ENCODE results near the gene TFEB.

TFEB gene

DNA sequence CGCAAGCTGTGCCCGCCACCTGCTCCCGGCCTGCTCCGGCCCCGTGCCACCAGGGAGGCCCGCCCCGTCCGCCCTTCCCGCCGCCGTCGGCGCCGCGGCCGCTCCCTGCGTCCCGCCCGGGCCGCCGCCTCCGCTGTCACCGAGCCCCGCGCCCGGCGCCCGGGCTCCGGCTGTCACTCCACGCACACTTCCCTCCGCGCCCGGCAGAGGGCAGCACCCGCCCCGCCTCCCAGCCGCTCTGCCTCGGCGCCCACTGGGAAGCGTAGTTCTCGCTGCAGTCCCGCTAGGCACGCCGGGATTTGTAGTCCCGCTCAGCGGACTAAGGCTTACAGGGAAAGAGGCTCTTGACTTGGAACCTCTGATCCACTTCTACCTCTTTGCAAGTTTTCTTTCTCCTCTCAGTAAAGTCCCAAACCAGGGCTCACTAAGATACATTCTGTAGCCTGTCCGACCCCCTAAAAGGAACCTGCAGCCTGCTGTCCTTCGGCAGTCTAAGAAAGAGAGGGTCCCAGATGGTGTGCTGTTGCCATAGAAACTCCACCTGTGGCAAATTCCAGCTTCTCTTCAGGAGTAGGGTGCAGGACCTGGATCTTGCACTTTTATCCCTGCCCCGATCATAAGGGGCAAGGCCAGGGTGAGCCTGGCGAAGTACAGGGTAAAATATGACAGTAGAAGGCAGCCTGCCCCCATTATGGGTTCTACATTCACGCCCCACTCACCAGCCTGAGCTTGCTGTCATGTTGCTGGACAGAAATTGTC, at the start of gene TFEB:
TSS of gene TFEB (minus strand) at position 182 of the 759 bp plus-strand sequence. CDS start 44,395 bp downstream, outside the sequence.
- peak; percentile 87 to 91 for DNase-seq (ENCODE audit: low read depth in 2 of 2)

DNA sequence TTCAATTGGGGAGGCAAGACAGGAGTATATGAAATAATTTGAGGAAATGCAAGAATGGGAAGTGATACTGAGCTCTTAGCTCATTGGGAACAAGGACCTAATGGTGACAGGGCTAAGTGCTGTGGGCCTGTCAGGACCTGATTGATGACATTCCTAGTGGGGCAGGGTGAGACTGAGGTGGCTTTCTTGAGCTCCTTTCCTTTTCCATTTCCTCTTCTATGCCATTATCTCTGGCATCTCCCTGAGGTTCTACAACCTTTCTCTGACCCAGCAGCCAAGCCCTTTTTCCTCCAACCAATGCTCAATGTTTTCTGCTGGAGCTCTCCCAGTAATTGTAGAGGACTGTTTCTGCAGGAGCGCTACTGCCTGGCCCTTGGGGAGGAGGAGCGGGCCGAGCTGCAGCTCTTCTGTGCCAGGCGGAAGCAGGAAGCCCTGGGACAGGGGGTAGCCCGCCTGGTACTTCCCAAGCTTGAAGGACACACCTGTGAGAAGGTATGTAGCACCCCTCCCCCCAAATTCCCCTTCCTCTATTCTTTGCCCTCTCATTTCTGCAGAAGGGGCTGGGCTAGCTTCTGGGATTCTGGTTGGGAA, 49.3 kb upstream of the TFEB start:
- no peak for DNase-seq (ENCODE audit: low read depth in 2 of 2)

DNA sequence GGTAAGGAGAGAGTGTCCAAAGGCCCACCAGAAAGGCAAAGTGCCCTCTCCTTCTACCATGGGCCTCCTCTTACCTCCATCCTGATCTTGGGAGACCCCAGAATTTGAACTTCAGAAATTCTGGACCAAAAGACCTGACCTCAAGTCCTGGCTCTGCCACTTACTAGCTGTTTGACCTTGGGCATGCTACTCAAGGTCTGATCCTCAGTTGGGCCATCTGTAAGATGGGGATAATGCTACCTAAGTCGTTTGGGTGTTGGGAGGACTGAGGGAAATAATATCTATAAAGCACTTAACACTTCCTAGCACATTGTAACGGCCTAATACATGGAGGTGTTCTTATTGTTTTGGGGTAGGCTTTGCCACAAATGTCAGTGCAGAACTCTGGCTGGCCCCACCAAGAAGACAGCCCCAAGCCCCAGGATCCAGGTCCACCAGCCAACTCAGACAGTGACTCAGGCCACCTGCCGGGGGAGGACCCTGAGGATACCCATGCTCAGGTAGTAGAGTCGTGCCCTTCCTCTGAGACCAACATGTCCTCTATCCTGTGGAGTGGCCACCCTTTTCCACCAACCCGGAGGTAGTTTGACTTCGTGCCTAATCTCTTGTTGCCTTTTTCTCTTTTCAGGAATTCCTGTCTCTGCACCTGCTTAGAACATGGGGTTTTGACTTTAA, 47.8 kb upstream of the TFEB start:
- no peak for DNase-seq (ENCODE audit: low read depth in 2 of 2)

DNA sequence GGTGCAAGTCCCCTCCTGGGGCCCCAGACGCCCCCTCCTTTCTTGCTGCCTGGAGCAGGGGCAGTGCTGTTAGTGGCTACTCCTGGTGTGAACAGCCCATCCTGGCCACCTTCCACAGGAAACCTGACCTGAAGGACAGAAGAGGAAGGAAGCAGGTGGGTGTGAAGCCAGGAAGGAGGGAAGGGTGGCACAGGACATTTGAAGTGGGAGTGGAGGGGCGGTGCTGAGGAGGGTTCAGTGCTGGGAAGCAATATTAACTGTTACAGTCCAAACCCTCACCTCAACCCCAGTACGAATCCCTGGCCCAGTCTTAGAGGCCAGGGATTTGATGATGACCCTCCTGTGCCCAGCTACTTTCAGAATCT, 45.9 kb upstream of the TFEB start:
- DNase-seq (ENCODE audit: low read depth in 2 of 2): no peak

DNA sequence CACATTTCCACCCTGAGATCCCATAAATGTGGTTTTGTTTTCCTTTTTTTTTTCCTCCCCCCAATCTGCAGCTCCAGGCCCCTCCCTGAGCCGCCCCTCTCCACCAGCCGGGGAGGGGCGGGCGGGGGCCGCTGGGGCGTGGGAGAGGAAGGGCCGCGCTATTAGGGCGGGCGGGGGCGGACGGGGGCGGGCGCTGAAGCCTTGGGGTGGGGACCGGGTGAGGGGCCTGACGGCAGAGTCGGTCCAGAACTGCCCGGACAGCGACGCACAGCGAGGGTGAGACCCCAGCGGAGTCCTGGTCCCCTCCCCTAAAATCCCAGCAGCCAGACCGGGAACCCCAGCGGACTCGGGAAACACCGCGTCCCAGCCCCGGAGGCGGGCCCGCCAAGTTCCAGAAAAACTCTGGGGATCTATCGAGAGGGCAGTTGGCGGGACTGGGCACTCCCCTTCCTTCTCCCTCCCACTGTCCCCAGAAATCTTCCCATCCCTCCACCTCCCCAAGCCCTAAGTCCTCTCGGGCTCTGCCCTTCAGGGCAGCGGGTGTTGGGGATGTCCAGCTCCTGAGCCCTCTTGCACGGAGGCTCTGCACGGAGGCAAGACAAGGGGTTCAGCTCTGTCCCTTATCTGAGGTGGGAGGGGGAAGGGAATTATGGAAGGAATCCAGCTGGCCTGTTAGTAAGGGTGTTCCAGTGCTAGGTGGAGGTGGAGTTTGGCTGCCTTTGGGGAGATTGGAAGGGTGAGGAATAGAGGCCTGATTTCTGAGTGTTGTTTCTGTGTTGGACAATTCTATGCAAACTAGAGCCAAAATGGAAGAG, 45.4 kb upstream of the TFEB start, which contains the start of gene PRICKLE4:
TSS of gene PRICKLE4 (plus strand) at position 232 of the 815 bp plus-strand sequence. CDS start 2,692 bp downstream, outside the sequence.
- no peak for DNase-seq (ENCODE audit: low read depth in 2 of 2)

DNA sequence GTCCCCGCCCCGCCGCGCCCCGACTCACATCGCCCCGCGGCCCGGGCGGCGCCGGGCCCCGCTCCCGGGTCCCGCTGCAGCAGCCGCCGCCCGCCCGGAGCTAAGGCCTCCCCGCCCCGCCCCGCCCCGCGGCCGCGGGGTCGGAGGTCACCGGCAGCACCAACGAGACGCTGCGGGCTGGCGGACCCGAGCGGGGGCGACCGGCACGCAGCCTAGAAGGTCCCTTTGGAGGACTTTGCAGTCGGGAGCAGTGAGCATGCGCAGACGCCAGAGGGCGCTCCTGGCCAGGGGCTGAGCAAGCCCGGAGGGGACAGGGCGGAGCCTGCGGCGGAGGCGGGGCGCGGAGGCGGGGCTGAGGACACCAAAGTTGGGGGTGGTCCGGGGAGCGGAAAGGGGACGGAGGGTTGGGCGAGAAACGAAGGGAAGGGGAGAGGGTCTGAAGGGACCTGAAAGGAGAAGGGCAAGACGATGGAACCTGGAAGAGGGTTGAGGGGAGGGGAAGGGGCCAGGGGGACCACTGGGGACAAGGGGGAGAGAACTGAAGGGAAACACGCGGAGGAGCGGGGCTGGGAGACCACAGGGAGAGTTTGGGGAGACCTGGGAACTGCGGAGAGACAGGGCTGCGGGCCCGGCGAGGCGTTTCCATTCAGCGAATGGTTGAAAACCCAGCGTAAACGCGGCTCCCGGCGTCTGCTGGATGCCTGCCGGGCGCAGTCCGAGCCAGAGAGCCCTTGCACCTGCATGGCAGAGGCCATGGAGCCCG, 44.6 kb upstream of the TFEB start, which contains the start of gene FRS3:
TSS of gene FRS3 (minus strand) at position 113 of the 763 bp plus-strand sequence. CDS start 2,913 bp downstream, outside the sequence.
- peak; percentile 99 to 100 for DNase-seq (ENCODE audit: low read depth in 2 of 2)

DNA sequence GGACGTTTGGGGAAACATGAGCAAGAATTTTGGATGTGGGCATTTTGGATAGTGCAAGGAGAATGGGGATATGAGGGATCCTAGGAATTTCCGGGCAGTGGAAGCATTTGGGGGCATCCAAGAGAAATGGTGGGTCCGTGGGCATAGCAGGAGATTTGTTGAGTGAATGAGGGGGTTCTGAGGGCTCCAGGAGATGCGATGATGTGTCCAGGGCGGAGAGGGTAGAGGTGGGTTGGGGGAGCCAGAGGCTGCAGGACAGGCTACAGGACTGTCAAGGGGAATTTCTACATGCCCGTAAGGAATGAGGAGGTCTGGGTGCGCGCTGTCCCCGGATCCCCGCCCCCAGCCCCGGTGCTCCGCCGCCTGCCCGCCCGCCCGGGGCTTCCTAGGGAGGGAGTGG, 43.9 kb upstream of the TFEB start:
- DNase-seq (ENCODE audit: low read depth in 2 of 2): no peak

DNA sequence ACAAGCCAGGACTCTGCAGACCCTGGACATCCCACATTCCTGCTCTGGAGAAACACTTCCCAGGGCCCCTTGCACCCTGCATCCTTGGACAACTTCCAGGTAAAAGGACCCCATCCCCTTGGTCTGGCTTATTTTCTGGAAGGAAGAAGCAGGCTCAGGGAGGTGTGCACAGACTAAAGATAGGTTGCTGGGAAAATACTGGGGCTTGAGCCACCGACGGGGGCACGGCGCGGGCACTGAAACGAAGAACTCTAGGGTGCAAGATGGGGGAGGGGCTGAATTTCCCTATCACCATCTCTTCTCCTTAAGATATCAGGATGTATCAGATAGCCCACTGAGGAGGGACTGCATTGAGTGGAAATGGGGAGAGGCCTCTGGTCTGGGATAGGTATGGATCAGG, 43.5 kb upstream of the TFEB start:
- DNase-seq (ENCODE audit: low read depth in 2 of 2): no peak

DNA sequence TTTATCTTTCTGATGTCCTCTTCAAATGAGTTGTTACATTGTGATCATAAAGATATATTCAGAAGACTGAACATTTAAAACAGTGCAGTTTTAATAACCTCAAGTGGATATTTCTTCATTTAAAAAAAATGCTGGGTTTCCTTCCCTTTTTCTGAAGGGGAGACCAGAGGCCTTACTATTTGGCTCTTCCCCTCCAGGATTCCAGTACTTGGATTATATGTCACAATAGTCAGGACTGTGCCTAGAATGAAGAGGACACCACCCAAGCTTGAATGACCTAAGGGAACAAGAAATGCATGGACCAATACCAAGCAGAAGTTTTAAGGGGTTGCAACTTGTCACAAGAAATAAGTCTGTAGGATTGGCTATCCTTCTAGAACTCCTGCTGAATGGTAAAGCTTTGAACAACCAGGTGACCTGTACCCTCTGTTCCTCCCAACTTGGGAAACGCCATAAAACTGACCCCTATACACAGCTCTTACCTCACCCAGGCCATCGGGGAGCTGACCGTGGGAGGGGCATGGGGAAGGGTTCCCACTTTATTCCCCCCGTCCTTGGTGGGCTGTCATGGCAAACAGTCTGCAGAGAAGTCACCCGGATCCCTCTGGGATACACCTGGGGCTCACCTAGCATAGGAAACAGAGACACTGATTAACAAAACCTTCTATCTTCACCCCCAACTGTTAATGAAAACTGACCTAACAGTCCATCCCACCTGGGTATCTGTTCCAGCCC, 42.3 kb upstream of the TFEB start:
- DNase-seq (ENCODE audit: low read depth in 2 of 2): no peak

DNA sequence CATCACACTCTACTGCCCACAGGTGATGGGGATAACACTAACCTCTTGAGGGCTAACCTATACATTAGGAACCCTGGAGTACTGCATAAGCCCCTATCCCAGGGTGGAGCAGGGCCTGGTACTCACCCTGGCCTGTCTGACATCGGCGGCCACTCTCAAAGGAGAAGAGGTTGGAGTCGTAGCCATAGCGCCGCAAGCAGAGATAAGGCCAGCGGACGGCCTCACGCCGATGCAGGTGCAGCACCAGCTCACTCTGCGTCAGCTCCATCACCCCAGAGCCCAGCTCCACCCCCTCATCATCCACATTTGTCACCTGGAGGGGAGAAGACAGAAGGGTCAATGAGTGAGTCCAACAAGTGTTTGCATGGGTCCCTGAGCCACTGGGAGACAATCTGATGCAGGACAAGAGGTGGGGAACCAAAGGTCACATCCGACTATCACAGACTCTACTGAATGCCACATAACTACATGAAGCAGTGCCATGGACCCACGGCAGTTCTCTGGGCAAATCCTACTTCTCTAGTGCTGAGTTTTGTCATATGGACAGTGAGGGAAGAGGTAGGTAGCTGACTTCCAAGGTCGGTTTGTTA, 40.0 kb upstream of the TFEB start:
- DNase-seq (ENCODE audit: low read depth in 2 of 2): no peak

DNA sequence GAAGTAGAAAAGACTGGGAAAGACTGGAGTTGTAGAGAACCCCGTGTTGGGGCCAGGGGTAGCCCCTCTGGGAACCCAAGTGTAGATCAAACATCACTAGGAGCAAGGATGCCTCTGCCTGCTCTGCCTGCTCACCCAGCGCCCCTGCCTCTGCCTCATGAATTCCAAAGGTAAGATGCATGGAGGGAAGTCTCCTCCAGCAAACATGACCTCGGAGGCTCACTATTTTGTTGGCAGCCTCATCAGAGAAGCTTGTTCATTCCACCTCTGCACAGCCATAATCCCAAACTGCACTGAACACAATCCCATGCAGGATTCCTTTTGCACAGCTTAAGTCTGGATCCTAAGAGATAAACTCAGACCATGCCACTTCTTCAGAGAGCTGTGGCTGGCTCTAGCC, 39.4 kb upstream of the TFEB start:
- DNase-seq (ENCODE audit: low read depth in 2 of 2): no peak

DNA sequence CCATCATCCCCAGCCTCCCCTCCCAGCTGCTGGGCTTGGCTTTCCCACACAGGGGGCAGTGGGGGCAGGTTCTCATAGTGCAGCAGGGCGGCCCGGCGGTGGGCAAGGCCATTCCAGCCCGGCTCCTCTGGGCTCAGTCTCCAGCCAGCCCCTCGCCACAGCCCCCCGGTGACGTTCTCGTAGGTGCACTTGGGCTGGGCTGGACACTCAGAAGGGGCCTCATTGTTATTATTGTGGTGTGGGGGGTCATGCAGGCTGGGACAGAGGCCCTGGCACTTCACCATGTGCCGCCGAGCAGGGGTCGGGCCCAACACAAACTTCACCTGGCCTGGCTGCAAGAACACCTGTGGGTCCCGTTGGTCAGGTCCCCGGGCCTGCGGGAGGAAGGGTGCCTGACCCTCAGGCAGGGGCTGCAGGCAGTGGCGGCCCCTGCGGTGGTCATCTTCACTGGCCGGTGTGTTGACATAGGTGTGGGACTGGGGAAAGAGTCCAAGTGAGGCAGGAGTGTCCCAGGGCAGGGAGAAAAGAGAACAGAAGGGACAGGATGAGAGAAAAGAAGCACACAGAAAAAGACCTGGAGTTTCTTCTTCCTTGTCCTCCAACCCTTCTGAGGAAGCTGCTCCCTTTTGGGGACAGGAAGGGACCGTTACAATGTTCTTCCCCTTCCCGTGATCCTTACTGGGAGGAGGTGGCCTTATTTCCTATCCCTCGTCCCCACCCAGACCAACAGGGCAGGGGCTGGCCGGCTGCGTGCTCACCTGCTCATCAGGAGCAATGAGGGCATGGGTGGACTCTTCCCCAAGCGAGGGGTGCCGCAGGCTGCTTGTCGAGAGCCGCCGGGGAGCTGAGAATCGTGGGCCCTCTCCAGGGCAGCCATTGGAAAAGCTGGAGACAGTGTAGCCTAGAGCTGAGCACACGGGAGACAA, 35.9 kb upstream of the TFEB start:
- DNase-seq (ENCODE audit: low read depth in 2 of 2): no peak

DNA sequence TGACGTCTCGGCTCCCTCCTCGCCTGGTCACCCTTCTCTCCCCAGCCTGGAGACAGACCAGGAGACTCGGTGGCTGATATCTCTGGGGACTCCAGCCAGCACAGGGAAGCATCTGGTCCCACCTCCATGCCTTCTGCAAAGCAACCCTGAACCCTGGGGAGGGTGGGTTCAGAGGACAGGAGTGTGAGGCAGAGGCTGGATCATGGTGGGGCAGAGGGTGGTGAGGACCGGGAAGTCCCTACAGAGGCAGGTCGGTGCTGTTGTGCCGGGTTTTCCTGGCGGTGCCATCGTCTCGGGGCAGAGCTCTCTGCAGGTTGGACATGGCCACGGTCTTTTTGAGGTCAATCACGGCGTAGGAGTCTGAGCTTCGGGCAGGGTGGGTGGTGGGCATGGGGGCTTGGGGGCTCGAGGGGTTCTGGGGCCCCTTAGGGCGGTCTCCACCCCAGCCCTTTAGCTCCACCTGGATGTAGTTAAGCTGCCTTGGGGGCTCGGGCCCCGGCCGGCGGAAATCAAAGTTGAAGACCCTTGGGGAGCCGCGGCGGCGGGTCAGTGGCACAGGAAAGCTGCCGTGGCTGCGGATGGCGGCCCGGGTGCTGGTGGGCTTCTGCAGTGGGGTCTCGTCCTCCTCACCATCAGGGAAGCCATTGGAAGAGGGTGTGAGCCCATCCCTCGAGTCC, 35.1 kb upstream of the TFEB start:
- DNase-seq (ENCODE audit: low read depth in 2 of 2): no peak

DNA sequence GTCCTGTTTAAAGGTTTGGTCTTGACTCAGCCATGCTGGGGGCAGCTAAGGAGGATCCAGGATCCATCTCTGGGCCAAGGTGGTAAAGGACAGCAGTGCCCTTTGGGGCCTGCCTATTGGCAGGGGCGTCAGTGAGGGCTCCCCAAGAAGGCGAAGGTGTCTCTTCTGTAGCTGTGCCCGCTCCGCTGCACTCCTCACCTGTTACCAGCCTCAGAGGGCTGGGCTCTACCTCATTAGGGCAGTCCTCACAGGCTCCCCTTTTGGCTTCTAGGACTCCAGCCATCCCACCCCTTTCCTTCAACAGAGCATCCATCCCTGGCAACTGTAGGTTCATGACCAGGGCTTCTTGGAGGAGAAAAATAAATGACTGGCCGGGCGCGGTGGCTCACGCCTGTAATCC, 34.0 kb upstream of the TFEB start:
- DNase-seq (ENCODE audit: low read depth in 2 of 2): no peak

DNA sequence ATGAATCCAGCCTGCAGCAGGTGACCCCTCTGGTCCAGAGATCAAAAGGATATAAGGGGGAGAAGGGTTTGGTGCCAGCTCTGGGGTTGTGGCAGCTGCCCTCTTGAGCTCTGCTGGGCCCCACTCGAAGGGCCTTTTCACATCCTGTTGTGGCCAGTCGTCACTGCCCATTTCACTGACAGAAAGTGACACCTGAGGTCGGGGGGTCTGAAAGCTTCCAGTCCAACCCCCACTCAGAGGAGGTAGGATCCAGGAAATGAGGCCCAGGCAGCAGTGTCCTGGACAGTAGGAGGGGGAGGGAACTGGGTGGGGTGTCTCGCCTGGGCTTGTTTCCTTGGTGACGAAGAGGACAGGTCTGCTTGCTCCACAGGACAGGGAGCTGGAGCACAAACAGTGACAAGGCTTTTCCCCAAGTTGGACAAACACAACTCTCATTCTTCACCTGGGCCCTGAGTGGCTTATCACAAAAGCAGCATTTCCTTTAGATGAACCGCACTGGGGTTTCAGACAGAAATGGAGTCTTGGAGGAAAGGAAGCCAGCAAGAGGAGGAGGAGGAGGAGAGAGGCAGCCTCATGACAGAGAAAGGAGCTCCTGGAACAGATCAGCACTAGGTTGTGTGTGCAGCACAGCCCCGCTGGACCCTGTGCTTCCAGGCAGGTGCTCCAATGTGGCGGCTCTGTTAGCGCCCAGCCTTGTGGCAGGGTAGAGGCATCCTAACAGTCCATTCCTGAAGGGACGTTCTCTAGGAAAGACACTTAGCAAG, 33.3 kb upstream of the TFEB start:
- DNase-seq (ENCODE audit: low read depth in 2 of 2): no peak

DNA sequence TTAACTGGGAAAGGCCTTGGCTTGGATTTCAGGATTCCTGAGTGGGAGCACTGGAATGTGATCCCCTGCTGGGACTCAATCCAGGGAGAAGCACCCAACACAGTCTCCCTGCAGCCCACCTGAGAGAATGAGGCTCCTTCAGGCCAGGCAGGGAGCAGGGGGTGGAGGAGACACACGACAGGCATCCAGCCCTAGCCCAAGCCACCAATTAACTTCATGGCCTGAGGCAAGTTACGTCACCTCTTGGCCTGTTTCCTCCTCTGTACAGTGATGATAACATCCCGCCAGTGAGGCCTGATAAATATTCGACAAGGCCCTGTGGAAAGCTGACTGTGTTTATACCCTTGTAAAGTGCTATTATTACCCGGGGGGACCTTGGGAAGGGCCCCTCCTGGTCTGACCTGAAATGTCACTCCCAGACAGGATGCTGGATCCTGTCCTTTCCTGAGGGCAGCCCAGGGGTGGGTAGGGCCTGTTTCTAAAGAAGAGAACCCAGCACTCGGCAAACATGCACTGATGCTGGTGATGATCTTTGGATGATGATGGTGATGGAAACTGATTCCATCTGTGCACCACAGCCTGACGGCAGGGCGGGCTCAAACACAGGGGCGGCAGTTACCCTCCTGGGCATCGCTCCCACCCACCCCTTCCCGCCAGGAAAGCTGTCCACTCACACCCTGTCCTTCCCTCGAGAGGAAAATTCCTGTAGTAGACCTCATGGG, 31.9 kb upstream of the TFEB start:
- no peak for DNase-seq (ENCODE audit: low read depth in 2 of 2)
